ENCODE results near the gene DFFB.
A peak's percentile ranks its signal among the peaks of the same experiment; 100 is the strongest.

The DFFB gene

GRCh38 chr1:3898994-3899753 lies 41.9 kb downstream of the DFFB start:
- DNase-seq: no peak

GRCh38 chr1:3899754-3900149 lies 42.5 kb downstream of the DFFB start:
- no peak for DNase-seq

- DNase-seq: peak; percentile 99
Measured at GRCh38 chr1:3900150-3900968, 43.1 kb downstream of the DFFB start, which contains the start of gene C1orf174. Gene C1orf174 (minus strand): TSS chr1:3900272. CDS start chr1:3900186, 86 bp downstream.

- DNase-seq: peak; percentile 93
Measured at GRCh38 chr1:3900969-3901529, 43.8 kb downstream of the DFFB start.

GRCh38 chr1:3902111-3902511 lies 44.8 kb downstream of the DFFB start:
- no peak for DNase-seq

GRCh38 chr1:3902571-3903091 lies 45.4 kb downstream of the DFFB start:
- no peak for DNase-seq

GRCh38 chr1:3903141-3904005 lies 46.1 kb downstream of the DFFB start:
- no peak for DNase-seq

- DNase-seq: no peak
Measured at GRCh38 chr1:3904006-3904842, 46.9 kb downstream of the DFFB start.

- DNase-seq: no peak
Measured at GRCh38 chr1:3904843-3905185, 47.5 kb downstream of the DFFB start.

- DNase-seq: no peak
Measured at GRCh38 chr1:3905266-3905952, 48.1 kb downstream of the DFFB start.

- no peak for DNase-seq
Measured at GRCh38 chr1:3905953-3906671, 48.8 kb downstream of the DFFB start.

- no peak for DNase-seq
Measured at GRCh38 chr1:3906672-3907020, 49.4 kb downstream of the DFFB start.

GRCh38 chr1:3907031-3907534 lies 49.8 kb downstream of the DFFB start:
- peak; percentile 22 for DNase-seq

- no peak for DNase-seq
Measured at GRCh38 chr1:3907621-3908165, 50.4 kb downstream of the DFFB start.

- no peak for DNase-seq
Measured at GRCh38 chr1:3908886-3909517, 51.7 kb downstream of the DFFB start.

GRCh38 chr1:3909615-3910014 lies 52.3 kb downstream of the DFFB start:
- DNase-seq: no peak

GRCh38 chr1:3910049-3910731 lies 52.9 kb downstream of the DFFB start:
- DNase-seq: no peak

Measured in GDM1 (cell line).